ENCODE measurements around the gene TGIF1. TPM values are rescaled to one million over a fixed set of nuclear protein-coding genes. Genes with fewer than 3 reads are reported as not detected.
"Not testable (repeated sequence)": the region's sequence is repeated elsewhere in the genome, so short reads cannot be mapped to it uniquely, and the experiment has no call there.

Gene TGIF1
- total RNA-seq, 2 experiments from 2014 or later = 40.9 to 69.0 TPM

- no peaks in the 10 kb centered on the region for H4K20me1 ChIP-seq (ENCODE audit: insufficient read depth, low read length)
- no peaks in the 10 kb centered on the region for H3K79me2 ChIP-seq (ENCODE audit: insufficient read depth, low read depth, low read length)
- TF ChIP-seq EZH2phosphoT487 (IDR thresholded peaks at IDR 0.05; ENCODE audit: borderline replicate concordance, low read depth, low read length) (no peak), CTCF (conservative IDR thresholded peaks at IDR 0.05; ENCODE audit: low read length) (no peak)
- H3K4me1 ChIP-seq (ENCODE audit: insufficient read depth, low read length, poor library complexity, severe bottlenecking) = peaks cover 12% of the 10 kb centered on the region
- H3K4me2 ChIP-seq (ENCODE audit: low read length) = no peak overlapping the region
- no peak overlapping the region for H2AFZ ChIP-seq (ENCODE audit: low read length)
- no peak overlapping the region for H3K27ac ChIP-seq (ENCODE audit: low read depth, low read length, poor library complexity, severe bottlenecking)
- no TSS peak for BruUV-seq (replicated peaks)
- no peaks in the 10 kb centered on the region for H3K9me2 ChIP-seq (ENCODE audit: insufficient read depth, low read length)
- intact Hi-C loops (cut with micrococcal nuclease; ENCODE audit: unreplicated experiment) = no loop called here
- DNase-seq (ENCODE audit: low spot score) = no peak
- ChIA-PET CTCF (ENCODE audit: unreplicated experiment) (no interaction called here), POLR2A (interaction anchor here (0.5 to 1.0 kb wide), 2 partner anchors 11 to 37 kb away, joined by 4 to 5 read pairs; no protein-coding TSS in a partner anchor)
- H3K4me3 ChIP-seq (ENCODE audit: low read depth, low read length, poor library complexity, severe bottlenecking) = no peak overlapping the region
- no peaks in the 10 kb centered on the region for H3K9me3 ChIP-seq (ENCODE audit: low read length)
- no peaks in the 10 kb centered on the region for H3K36me3 ChIP-seq (ENCODE audit: insufficient read depth, low read length)
Measured at GRCh38 chr18:3471141-3471648, 21.2 kb downstream of the TGIF1 start.

GRCh38 chr18:3472121-3472520 lies 22.1 kb downstream of the TGIF1 start:
- H3K36me3 ChIP-seq (ENCODE audit: insufficient read depth, low read length); H3K4me3 ChIP-seq (ENCODE audit: low read depth, low read length, poor library complexity, severe bottlenecking); CTCF ChIA-PET (ENCODE audit: unreplicated experiment); DNase-seq (ENCODE audit: low spot score); H3K9me3 ChIP-seq (ENCODE audit: low read length); H3K9me2 ChIP-seq (ENCODE audit: insufficient read depth, low read length); H3K4me2 ChIP-seq (ENCODE audit: low read length); H3K27ac ChIP-seq (ENCODE audit: low read depth, low read length, poor library complexity, severe bottlenecking); intact Hi-C loops (cut with micrococcal nuclease; ENCODE audit: unreplicated experiment); H4K20me1 ChIP-seq (ENCODE audit: insufficient read depth, low read length); H3K79me2 ChIP-seq (ENCODE audit: insufficient read depth, low read depth, low read length); BruUV-seq (replicated peaks); H2AFZ ChIP-seq (ENCODE audit: low read length); H3K4me1 ChIP-seq (ENCODE audit: insufficient read depth, low read length, poor library complexity, severe bottlenecking): not testable (repeated sequence)
- POLR2A ChIA-PET = interaction anchor here (0.7 to 1.0 kb wide), 2 partner anchors 27 to 103 kb away, joined by 3 to 5 read pairs; no protein-coding TSS in a partner anchor

GRCh38 chr18:3472681-3473544 lies 22.9 kb downstream of the TGIF1 start:
- ChIA-PET CTCF (ENCODE audit: unreplicated experiment) (no interaction called here), POLR2A (interaction anchor here (0.6 to 1.6 kb wide), 3 partner anchors 14 to 112 kb away, joined by 4 read pairs; no protein-coding TSS in a partner anchor)
- Histone ChIP-seq H2AFZ (ENCODE audit: low read length) (no peak overlapping the region), H3K4me3 (ENCODE audit: low read depth, low read length, poor library complexity, severe bottlenecking) (no peak overlapping the region), H3K27ac (ENCODE audit: low read depth, low read length, poor library complexity, severe bottlenecking) (no peak overlapping the region), H3K9me3 (ENCODE audit: low read length) (no peaks in the 10 kb centered on the region), H3K4me2 (ENCODE audit: low read length) (no peak overlapping the region), H3K79me2 (ENCODE audit: insufficient read depth, low read depth, low read length) (no peaks in the 10 kb centered on the region), H3K36me3 (ENCODE audit: insufficient read depth, low read length) (no peaks in the 10 kb centered on the region), H3K4me1 (ENCODE audit: insufficient read depth, low read length, poor library complexity, severe bottlenecking) (no peaks in the 10 kb centered on the region), H3K9me2 (ENCODE audit: insufficient read depth, low read length) (no peaks in the 10 kb centered on the region), H4K20me1 (ENCODE audit: insufficient read depth, low read length) (no peaks in the 10 kb centered on the region)
- DNase-seq (ENCODE audit: low spot score) = no peak
- BruUV-seq (replicated peaks) = no TSS peak
- TF ChIP-seq CTCF (conservative IDR thresholded peaks at IDR 0.05; ENCODE audit: low read length) (no peak), EZH2phosphoT487 (IDR thresholded peaks at IDR 0.05; ENCODE audit: borderline replicate concordance, low read depth, low read length) (no peak)
- intact Hi-C loops (cut with micrococcal nuclease; ENCODE audit: unreplicated experiment) = no loop called here
